Psoas muscle (tissue), 8 donors: ENCODE data around the gene MARCKSL1. TPM values are rescaled to one million over a fixed set of nuclear protein-coding genes. Genes with fewer than 3 reads are reported as not detected.

ENCODE experiments used
- ATAC-seq, 4 donors: fragments of 200-7000 bp; cut with Tn5 transposase; one replicate each; pipeline ENCODE4 v1.9.1; 2020; ENCODE audit warnings: moderate library complexity in 3 of 4, mild to moderate bottlenecking in 2 of 4
- DNase-seq, 2 donors: peaks; one replicate each; pipeline ENCODE4 v3.0.0-alpha.2; 2020
- H3K27ac ChIP-seq: fragments of 200-600 bp; one replicate; pipeline ENCODE4 v1.8.0; 2022
- H3K27me3 ChIP-seq, 3 donors: fragments of 200-600 bp in 1 of 3; one replicate each; pipeline versions ENCODE4 v1.6.1 to v1.8.0; 2013 to 2022; ENCODE audit warnings: low read length in 2 of 3, mild to moderate bottlenecking in 2 of 3, moderate library complexity in 1 of 3; ENCODE audit not compliant: insufficient read depth in 3 of 3
- H3K36me3 ChIP-seq, 2 donors: fragments of 200-600 bp in 1 of 2; one replicate each; pipeline versions ENCODE4 v1.6.1 to v1.8.0; 2013 to 2022; ENCODE audit warnings: low read depth in 1 of 2, mild to moderate bottlenecking in 1 of 2, moderate library complexity in 1 of 2; ENCODE audit not compliant: insufficient read depth in 1 of 2
- H3K4me1 ChIP-seq: fragments of 200-600 bp; one replicate; pipeline ENCODE4 v1.8.0; 2022
- H3K4me3 ChIP-seq: fragments of 200-600 bp; one replicate; pipeline ENCODE4 v1.8.0; 2022; ENCODE audit warnings: mild to moderate bottlenecking
- H3K9me3 ChIP-seq: fragments of 200-600 bp; one replicate; pipeline ENCODE4 v1.8.0; 2022
- WGBS, 3 donors: extraction: QIAGEN DNeasy Blood & Tissue Kit; methylation state at CpG; one replicate each; pipeline versions ENCODE4 v1.1.6 to v1.1.7; 2013; 5-methylcytosine and 5-hydroxymethylcytosine counted together
- intact Hi-C, 2 donors: fragments of 100-400 bp; cut with DNase I; formaldehyde crosslinking; loops; one replicate each; pipeline versions ENCODE4 v1.11.0 to v1.14.2; 2022
- polyA plus RNA-seq, 3 donors: library from polyadenylated mRNA; stranded (reverse); fragments of 200-250 nt; gene quantifications; one replicate each; pipeline ENCODE4 v1.2.3, GENCODE V29; 2013
- total RNA-seq, 4 donors: library from RNA; stranded (reverse); fragmentation: NEBNext Ultra II Directional in 2 of 4; extraction: Animal tissue kit (Norgen Biotek cat#: 25700) in 2 of 4; gene quantifications; one replicate each; pipeline versions ENCODE4 v1.2.1 to v1.2.4, GENCODE V29; 2021 to 2023
- TF ChIP-seq, protein P1 (sequence below): fragments of 200-600 bp; IDR thresholded peaks from one replicate; pipeline ENCODE4 v1.8.0; 2022; ENCODE audit warnings: antibody characterized with exemption
- donor health status: healthy with polysubstance abuse.
- donor health status: DM: no; HTN: no; CAD: no; lungs with moderate emphysema.
- donor health status: Bipolar disorder and iron deficiency.
- donor health status: healthy.
- donor health status: DM: yes; HTN: yes; CAD: no.
- donor health status: DM: no; HTN: no; CAD: no.
- donor health status: DM: no; HTN: no; CAD: no.
- donor health status: DM: yes; HTN: yes; CAD: no.

MARCKSL1 gene
- total and polyA plus RNA-seq, 7 donors = 5.6 to 12.9 (median 9.4) TPM

- Histone ChIP-seq H3K27ac (no peak overlapping the region), H3K4me1 (no peaks in the 10 kb centered on the region), H3K9me3 (no peaks in the 10 kb centered on the region), H3K4me3 (no peak overlapping the region), H3K36me3 (peaks cover 8 to 64% of the 10 kb centered on the region in 2 donors), H3K27me3 (no peaks in the 10 kb centered on the region)
- ATAC-seq = no peak
- 85 to 94% (median 85%) methylated on average over 5 of the region's 5 CpGs for WGBS, 3 donors
- intact Hi-C loops = no loop called here
- DNase-seq = no peak
- TF ChIP-seq, protein P1, sequence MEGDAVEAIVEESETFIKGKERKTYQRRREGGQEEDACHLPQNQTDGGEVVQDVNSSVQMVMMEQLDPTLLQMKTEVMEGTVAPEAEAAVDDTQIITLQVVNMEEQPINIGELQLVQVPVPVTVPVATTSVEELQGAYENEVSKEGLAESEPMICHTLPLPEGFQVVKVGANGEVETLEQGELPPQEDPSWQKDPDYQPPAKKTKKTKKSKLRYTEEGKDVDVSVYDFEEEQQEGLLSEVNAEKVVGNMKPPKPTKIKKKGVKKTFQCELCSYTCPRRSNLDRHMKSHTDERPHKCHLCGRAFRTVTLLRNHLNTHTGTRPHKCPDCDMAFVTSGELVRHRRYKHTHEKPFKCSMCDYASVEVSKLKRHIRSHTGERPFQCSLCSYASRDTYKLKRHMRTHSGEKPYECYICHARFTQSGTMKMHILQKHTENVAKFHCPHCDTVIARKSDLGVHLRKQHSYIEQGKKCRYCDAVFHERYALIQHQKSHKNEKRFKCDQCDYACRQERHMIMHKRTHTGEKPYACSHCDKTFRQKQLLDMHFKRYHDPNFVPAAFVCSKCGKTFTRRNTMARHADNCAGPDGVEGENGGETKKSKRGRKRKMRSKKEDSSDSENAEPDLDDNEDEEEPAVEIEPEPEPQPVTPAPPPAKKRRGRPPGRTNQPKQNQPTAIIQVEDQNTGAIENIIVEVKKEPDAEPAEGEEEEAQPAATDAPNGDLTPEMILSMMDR = no peak
These were observed 28.8 kb upstream of the MARCKSL1 start for GRCh38 chr1:32364836-32365235.

GRCh38 chr1:32363713-32364112 lies 27.7 kb upstream of the MARCKSL1 start:
- WGBS, 3 donors = 68 to 84% (median 75%) methylated on average over 12 of the region's 12 CpGs
- TF ChIP-seq, protein P1 = no peak
- peaks cover 8 to 55% of the 10 kb centered on the region in 2 donors for H3K36me3 ChIP-seq
- no peaks in the 10 kb centered on the region for H3K27me3 ChIP-seq
- DNase-seq (peak; percentile 39 to 78), ATAC-seq (peak in 3 of 4 donors; percentile 27 to 61 (median 60))
- H3K4me1 ChIP-seq = no peaks in the 10 kb centered on the region
- H3K27ac ChIP-seq = no peak overlapping the region
- H3K9me3 ChIP-seq = no peaks in the 10 kb centered on the region
- intact Hi-C loops = no loop called here
- no peak overlapping the region for H3K4me3 ChIP-seq

DNA sequence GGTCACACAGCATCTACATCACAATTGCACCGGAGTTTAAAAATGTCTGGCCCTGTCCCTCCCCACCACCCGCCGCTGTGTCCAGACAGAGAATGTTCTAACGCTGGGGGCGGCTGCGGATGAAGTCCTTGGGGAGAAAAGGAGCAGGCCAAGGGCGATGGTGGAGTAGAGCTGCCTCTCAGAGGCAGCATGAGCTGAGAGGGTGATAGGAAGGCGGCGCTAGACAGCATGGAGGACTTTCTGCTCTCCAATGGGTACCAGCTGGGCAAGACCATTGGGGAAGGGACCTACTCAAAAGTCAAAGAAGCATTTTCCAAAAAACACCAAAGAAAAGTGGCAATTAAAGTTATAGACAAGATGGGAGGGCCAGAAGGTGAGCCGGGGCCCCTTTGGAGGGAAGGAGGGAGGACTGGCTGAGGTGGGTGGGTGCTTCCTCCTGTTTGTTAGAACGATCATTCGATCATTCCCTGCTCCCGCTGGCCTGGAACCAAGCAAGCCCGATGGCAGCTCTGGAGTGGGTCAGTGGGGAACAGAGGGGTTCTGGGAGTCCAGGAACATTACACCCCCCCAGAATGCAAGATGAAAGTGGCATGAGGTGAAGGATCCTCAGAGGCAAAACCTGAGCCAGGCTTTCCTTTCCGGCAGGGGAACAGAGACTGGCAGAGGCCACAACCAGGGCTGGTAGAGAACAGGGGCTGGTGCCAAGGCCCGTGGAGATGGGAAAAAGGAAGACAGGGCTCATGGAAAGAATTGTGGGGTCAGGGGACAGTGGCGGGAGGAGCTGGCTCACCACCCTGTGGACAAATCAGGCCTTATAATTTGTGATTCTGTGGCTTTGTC lies 26.7 kb upstream of the MARCKSL1 start, which contains the start of the genes FAM229A and TSSK3:
TSS of gene FAM229A (minus strand) at position 12 of the 840 bp plus-strand sequence. CDS start 394 bp downstream, outside the sequence.
TSS of gene TSSK3 (plus strand) at position 66 of the 840 bp plus-strand sequence. CDS start at position 229, 163 bp downstream.
- TF ChIP-seq, protein P1 = no peak
- DNase-seq (no peak), ATAC-seq (no peak)
- Histone ChIP-seq H3K4me3 (peak within 1 kb of the TSS; percentile 59), H3K9me3 (no peaks in the 10 kb centered on the region), H3K27ac (peak within 1 kb of the TSS; percentile 13), H3K27me3 (no peaks in the 10 kb centered on the region), H3K4me1 (no peaks in the 10 kb centered on the region), H3K36me3 (peaks cover 4 to 45% of the 10 kb centered on the region in 2 donors)
- intact Hi-C loops = no loop called here
- WGBS, 3 donors = 49 to 60% (median 52%) methylated on average over 17 of the region's 17 CpGs

GRCh38 chr1:32361674-32362473 lies 25.8 kb upstream of the MARCKSL1 start:
- DNase-seq (peak; percentile 64 to 78), ATAC-seq (peak; percentile 59 to 73 (median 71))
- TF ChIP-seq, protein P1 = peak; percentile 31
- no peaks in the 10 kb centered on the region for H3K27me3 ChIP-seq
- H3K9me3 ChIP-seq = no peaks in the 10 kb centered on the region
- no peaks in the 10 kb centered on the region for H3K4me1 ChIP-seq
- H3K4me3 ChIP-seq = peak overlapping the region; percentile 59
- peak overlapping the region; percentile 13 for H3K27ac ChIP-seq
- peaks cover 4 to 37% of the 10 kb centered on the region in 2 donors for H3K36me3 ChIP-seq
- intact Hi-C loops = no loop called here
- WGBS, 3 donors = 2 to 3% (median 2%) methylated on average over 66 to 91 of the region's 91 CpGs
